Activated CD8-positive, alpha-beta memory T cell treated with anti-CD3 and anti-CD28 coated beads, Interleukin-2, amount 50 U/mL, for 48 hours (primary cell): ENCODE results near the gene DMXL1.
"Not testable (repeated sequence)": the region's sequence is repeated elsewhere in the genome, so short reads cannot be mapped to it uniquely, and the experiment has no call there.

ENCODE experiments used
- DNase-seq: peaks from one replicate; pipeline ENCODE4 v3.0.0-alpha.2; 2020

Gene DMXL1

GRCh38 chr5:119063579-119064379 is 7.1 kb upstream of the DMXL1 start:
- DNase-seq: no peak

- no peak for DNase-seq
Measured at GRCh38 chr5:119067450-119067849, 3.4 kb upstream of the DMXL1 start.

GRCh38 chr5:119070578-119070827 is 384 bp upstream of the DMXL1 start:
- DNase-seq: peak; percentile 84

GRCh38 chr5:119071561-119071995 is 691 bp downstream of the DMXL1 start:
- DNase-seq: no peak

- DNase-seq: no peak
Measured at GRCh38 chr5:119072496-119072895, 1.6 kb downstream of the DMXL1 start.

- not testable (repeated sequence) for DNase-seq
Measured at GRCh38 chr5:119073746-119074337, 3.0 kb downstream of the DMXL1 start.

- no peak for DNase-seq
Measured at GRCh38 chr5:119074419-119074818, 3.5 kb downstream of the DMXL1 start.

GRCh38 chr5:119075269-119075668 is 4.4 kb downstream of the DMXL1 start:
- peak; percentile 62 for DNase-seq

GRCh38 chr5:119076080-119076479 is 5.2 kb downstream of the DMXL1 start:
- DNase-seq: no peak

GRCh38 chr5:119077444-119077843 is 6.6 kb downstream of the DMXL1 start:
- no peak for DNase-seq

GRCh38 chr5:119078071-119078846 is 7.4 kb downstream of the DMXL1 start:
- no peak for DNase-seq

GRCh38 chr5:119078861-119079260 is 8.0 kb downstream of the DMXL1 start:
- DNase-seq: no peak

GRCh38 chr5:119079318-119079921 is 8.5 kb downstream of the DMXL1 start:
- no peak for DNase-seq

- no peak for DNase-seq
Measured at GRCh38 chr5:119080936-119081335, 10.0 kb downstream of the DMXL1 start.

- DNase-seq: no peak
Measured at GRCh38 chr5:119082691-119083090, 11.8 kb downstream of the DMXL1 start.

GRCh38 chr5:119083679-119084078 is 12.8 kb downstream of the DMXL1 start:
- DNase-seq: no peak

- no peak for DNase-seq
Measured at GRCh38 chr5:119088438-119088837, 17.6 kb downstream of the DMXL1 start.

- DNase-seq: no peak
Measured at GRCh38 chr5:119095611-119096010, 24.7 kb downstream of the DMXL1 start.

- DNase-seq: no peak
Measured at GRCh38 chr5:119105971-119106370, 35.1 kb downstream of the DMXL1 start.

- no peak for DNase-seq
Measured at GRCh38 chr5:119112151-119112550, 41.3 kb downstream of the DMXL1 start.

- no peak for DNase-seq
Measured at GRCh38 chr5:119117237-119117636, 46.4 kb downstream of the DMXL1 start.

- DNase-seq: no peak
Measured at GRCh38 chr5:119118000-119118399, 47.1 kb downstream of the DMXL1 start.

- DNase-seq: no peak
Measured at GRCh38 chr5:119120893-119121292, 50.0 kb downstream of the DMXL1 start.

GRCh38 chr5:119122474-119122873 is 51.6 kb downstream of the DMXL1 start:
- DNase-seq: not testable (repeated sequence)
